Adrenal gland (tissue), 5 donors: Measurements from ENCODE around the gene ABCC6.
"Not testable (repeated sequence)": the region's sequence is repeated elsewhere in the genome, so short reads cannot be mapped to it uniquely, and the experiment has no call there.

ENCODE experiments used
- POLR2A ChIP-seq, 2 donors: fragments of 450-650 bp; IDR thresholded peaks; one replicate each; pipeline ENCODE4 v1.6.1; 2017; ENCODE audit warnings: antibody characterized with exemption in 2 of 2, mild to moderate bottlenecking in 2 of 2, moderate library complexity in 1 of 2
- TF ChIP-seq, protein P1 (sequence below), 6 experiments: fragments of 450-650 bp in 4 of 6; fragments of 200-600 bp in 2 of 6; sonication (generic) in 1 of 6; IDR thresholded peaks; 1 replicate in 5 of 6; 2 replicates in 1 of 6; pipeline versions ENCODE4 v1.5.1 to v1.8.0; 2016 to 2021; ENCODE audit warnings: antibody characterized with exemption in 6 of 6, mild to moderate bottlenecking in 2 of 6, moderate library complexity in 1 of 6
- donor health status: DM: no; HTN: no; CAD: no.

GRCh38 chr16:16220449-16220848, 2.8 kb downstream of the ABCC6 start:
- TF ChIP-seq POLR2A (IDR thresholded peaks at IDR 0.05), result not testable (repeated sequence)
- TF ChIP-seq, protein P1, sequence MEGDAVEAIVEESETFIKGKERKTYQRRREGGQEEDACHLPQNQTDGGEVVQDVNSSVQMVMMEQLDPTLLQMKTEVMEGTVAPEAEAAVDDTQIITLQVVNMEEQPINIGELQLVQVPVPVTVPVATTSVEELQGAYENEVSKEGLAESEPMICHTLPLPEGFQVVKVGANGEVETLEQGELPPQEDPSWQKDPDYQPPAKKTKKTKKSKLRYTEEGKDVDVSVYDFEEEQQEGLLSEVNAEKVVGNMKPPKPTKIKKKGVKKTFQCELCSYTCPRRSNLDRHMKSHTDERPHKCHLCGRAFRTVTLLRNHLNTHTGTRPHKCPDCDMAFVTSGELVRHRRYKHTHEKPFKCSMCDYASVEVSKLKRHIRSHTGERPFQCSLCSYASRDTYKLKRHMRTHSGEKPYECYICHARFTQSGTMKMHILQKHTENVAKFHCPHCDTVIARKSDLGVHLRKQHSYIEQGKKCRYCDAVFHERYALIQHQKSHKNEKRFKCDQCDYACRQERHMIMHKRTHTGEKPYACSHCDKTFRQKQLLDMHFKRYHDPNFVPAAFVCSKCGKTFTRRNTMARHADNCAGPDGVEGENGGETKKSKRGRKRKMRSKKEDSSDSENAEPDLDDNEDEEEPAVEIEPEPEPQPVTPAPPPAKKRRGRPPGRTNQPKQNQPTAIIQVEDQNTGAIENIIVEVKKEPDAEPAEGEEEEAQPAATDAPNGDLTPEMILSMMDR (IDR thresholded peaks at IDR 0.05), result not testable (repeated sequence)
